ENCODE data around the gene ANKRD39. TPM values are rescaled to one million over a fixed set of nuclear protein-coding genes. Genes with fewer than 3 reads are reported as not detected.

ANKRD39 gene
- total RNA-seq, 4 donors from 2014 or later, result 9.7 to 55.3 (median 12.7) TPM

DNA sequence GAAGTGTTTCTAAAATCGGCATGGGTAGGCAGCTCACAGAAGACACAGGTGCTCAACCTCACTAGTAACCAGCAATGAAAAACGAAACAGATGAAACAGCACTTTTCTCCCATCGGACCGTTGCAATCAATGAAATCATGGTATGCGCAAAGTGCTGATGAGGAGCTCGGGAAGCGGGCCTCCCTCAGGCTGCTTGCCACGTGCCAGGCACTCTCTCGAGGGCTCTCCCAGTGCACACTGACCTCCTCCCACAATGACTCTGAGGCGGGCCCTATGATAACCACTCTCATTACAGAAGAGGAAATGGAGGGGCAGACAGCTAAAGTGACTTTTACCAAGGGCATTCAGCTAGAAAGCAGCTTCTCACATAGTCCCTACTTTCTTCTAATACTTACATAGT is 10.2 kb downstream of the ANKRD39 start:
- intact Hi-C loops (cut with DNase I; ENCODE audit: low total_unique reads), result no loop called here
- H3K36me3 ChIP-seq, result peaks cover 0 to 35% (median 14%) of the 10 kb centered on the region in 4 donors

DNA sequence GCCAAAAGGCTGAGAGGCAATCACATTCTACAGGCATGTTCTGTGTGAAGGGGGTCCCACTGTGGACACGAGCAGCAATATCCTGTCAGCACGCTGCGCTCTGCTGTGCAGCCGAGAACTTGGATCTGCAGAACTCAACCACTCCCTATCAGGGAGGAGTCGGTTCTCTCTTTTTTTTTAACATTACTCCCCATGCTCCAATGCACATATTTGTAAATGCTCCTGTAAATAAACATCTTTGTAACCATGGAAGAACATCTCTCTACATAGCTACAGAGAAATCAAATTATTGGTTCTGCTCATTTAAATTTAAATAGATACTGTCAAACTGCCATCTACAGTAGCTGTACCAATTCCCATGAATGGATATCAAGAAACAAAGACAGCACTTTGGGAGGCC is 11.0 kb downstream of the ANKRD39 start:
- WGBS, 2 donors (ENCODE audit: low coverage in 1 of 2), result 93 to 100% methylated on average over 1 to 5 of the region's 5 CpGs
- H3K27ac ChIP-seq, result no peak overlapping the region
- H3K9me3 ChIP-seq, result no peaks in the 10 kb centered on the region
- intact Hi-C loops (cut with DNase I; ENCODE audit: low total_unique reads), result no loop called here
- H3K4me3 ChIP-seq, result no peak overlapping the region
- in situ Hi-C loops (cut with MboI; ENCODE audit: low pct_ligation_motif_present in 1 of 4, low pct_unique_long_range_greater_than_20kb in 1 of 4, low sequenced_read_pairs in 3 of 4), result loop anchor here in 1 of 4 donors (25.0 kb wide), 1 partner anchor 240 kb away; the partner anchor contains the start of gene FAHD2B
- H3K36me3 ChIP-seq, result peaks cover 0 to 32% (median 13%) of the 10 kb centered on the region in 4 donors
- no peak for DNase-seq
- TF ChIP-seq EP300 (IDR thresholded peaks at IDR 0.05; ENCODE audit: low read depth), result no peak
- no peak for TF ChIP-seq POLR2AphosphoS5 (IDR thresholded peaks at IDR 0.05)
- TF ChIP-seq, protein P1, sequence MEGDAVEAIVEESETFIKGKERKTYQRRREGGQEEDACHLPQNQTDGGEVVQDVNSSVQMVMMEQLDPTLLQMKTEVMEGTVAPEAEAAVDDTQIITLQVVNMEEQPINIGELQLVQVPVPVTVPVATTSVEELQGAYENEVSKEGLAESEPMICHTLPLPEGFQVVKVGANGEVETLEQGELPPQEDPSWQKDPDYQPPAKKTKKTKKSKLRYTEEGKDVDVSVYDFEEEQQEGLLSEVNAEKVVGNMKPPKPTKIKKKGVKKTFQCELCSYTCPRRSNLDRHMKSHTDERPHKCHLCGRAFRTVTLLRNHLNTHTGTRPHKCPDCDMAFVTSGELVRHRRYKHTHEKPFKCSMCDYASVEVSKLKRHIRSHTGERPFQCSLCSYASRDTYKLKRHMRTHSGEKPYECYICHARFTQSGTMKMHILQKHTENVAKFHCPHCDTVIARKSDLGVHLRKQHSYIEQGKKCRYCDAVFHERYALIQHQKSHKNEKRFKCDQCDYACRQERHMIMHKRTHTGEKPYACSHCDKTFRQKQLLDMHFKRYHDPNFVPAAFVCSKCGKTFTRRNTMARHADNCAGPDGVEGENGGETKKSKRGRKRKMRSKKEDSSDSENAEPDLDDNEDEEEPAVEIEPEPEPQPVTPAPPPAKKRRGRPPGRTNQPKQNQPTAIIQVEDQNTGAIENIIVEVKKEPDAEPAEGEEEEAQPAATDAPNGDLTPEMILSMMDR (IDR thresholded peaks at IDR 0.05), result no peak
- TF ChIP-seq POLR2A (IDR thresholded peaks at IDR 0.05), result no peak
- H3K27me3 ChIP-seq, result no peaks in the 10 kb centered on the region
- H3K4me1 ChIP-seq, result no peaks in the 10 kb centered on the region

More for the DNA sequence above, 10.2 kb downstream of the ANKRD39 start:
- Histone ChIP-seq H3K4me1 (no peaks in the 10 kb centered on the region), H3K9me3 (no peaks in the 10 kb centered on the region), H3K27me3 (no peaks in the 10 kb centered on the region), H3K4me3 (no peak overlapping the region), H3K27ac (no peak overlapping the region)
- TF ChIP-seq EP300 (IDR thresholded peaks at IDR 0.05; ENCODE audit: low read depth), result no peak
- no peak for TF ChIP-seq POLR2AphosphoS5 (IDR thresholded peaks at IDR 0.05)
- TF ChIP-seq, protein P1 (IDR thresholded peaks at IDR 0.05), result no peak
- TF ChIP-seq POLR2A (IDR thresholded peaks at IDR 0.05), result no peak
- 80 to 92% methylated on average over 6 to 10 of the region's 10 CpGs for WGBS, 2 donors (ENCODE audit: low coverage in 1 of 2)
- in situ Hi-C loops (cut with MboI; ENCODE audit: low pct_ligation_motif_present in 1 of 4, low pct_unique_long_range_greater_than_20kb in 1 of 4, low sequenced_read_pairs in 3 of 4), result loop anchor here in 1 of 4 donors (25.0 kb wide), 1 partner anchor 240 kb away; the partner anchor contains the start of gene FAHD2B
- DNase-seq, result no peak

DNA sequence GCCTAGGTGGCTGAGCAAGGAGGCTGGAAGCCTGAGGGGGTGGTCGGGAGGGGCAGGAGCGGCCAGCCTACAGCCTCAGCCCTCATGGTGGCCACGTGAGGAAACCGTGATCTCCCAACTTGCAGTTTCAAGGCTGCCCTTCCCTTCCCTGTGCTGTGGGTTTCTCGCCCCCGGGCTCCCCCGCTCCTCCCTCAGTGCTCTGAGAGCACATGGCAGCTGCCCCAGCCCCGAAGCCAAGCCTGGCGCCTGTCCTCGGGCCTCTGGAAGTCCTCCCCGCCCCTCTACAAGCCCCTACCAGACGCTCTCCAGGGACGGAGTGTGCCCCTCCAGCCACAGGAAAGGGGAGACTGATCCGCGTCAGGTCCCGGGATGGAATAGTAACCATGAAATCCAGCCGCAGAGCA is 13.4 kb downstream of the ANKRD39 start:
- in situ Hi-C loops (cut with MboI; ENCODE audit: low pct_ligation_motif_present in 1 of 4, low pct_unique_long_range_greater_than_20kb in 1 of 4, low sequenced_read_pairs in 3 of 4), result loop anchor here in 1 of 4 donors (25.0 kb wide), 1 partner anchor 243 kb away; the partner anchor contains the start of gene FAHD2B
- WGBS, 2 donors (ENCODE audit: low coverage in 1 of 2), result 91% methylated on average over 17 of the region's 17 CpGs; no CpG with 5 or more reads in 1 of the 2 donors
- TF ChIP-seq, protein P1 (IDR thresholded peaks at IDR 0.05), result no peak
- no peak for TF ChIP-seq EP300 (IDR thresholded peaks at IDR 0.05; ENCODE audit: low read depth)
- TF ChIP-seq POLR2A (IDR thresholded peaks at IDR 0.05), result no peak
- TF ChIP-seq POLR2AphosphoS5 (IDR thresholded peaks at IDR 0.05), result no peak

DNA sequence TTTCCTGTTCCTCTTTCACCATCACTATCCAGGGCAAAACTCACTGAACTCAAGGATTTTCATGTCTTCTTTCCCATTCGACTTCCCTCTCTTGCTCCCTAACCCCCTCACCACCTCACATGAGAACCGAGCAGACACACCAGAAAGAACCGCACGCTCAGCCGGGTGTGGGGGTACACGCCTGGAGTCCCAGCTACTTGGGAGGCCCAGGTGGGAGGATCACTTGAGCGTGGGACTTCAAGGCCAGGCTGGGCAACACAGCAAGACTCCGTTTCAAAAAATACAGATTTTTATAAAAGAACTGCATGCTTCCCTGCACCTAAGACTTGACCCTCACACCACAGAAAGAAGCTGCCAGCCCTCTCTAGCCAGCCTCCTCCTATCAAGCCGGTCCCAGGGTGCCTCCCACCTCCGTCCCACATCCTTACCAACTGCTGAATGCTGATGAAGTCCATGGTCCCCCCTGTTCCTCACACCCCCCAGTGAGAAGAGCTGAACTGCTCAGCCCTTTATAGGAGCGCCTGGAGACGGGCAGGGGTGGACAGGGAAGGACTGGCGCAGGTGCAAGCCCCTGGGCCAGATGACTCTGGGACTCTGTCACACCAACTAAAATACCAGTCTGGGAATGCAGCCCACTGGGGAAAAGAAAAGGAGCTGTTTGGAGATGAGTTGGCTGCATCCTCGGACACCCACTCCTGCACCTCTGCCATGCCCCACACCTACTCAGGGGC is 14.1 kb downstream of the ANKRD39 start, which contains the start of gene ANKRD23:
Gene ANKRD23, minus strand, starts transcription at position 484 of the 731 bp plus-strand sequence. Its CDS starts 29 bp downstream, at position 455.
- in situ Hi-C loops (cut with MboI; ENCODE audit: low pct_ligation_motif_present in 1 of 4, low pct_unique_long_range_greater_than_20kb in 1 of 4, low sequenced_read_pairs in 3 of 4), result loop anchor here in 1 of 4 donors (25.0 kb wide), 1 partner anchor 244 kb away; the partner anchor contains the start of gene FAHD2B
- no peak for DNase-seq
- 83 to 93% methylated on average over 2 to 14 of the region's 14 CpGs for WGBS, 2 donors (ENCODE audit: low coverage in 1 of 2)

More for the DNA sequence above, 13.4 kb downstream of the ANKRD39 start:
- Histone ChIP-seq H3K4me3 (no peak overlapping the region), H3K27ac (no peak overlapping the region), H3K27me3 (no peaks in the 10 kb centered on the region), H3K36me3 (peaks cover 0 to 11% (median 5%) of the 10 kb centered on the region in 4 donors), H3K4me1 (peaks cover 0 to 5% (median 5%) of the 10 kb centered on the region in 4 donors), H3K9me3 (no peaks in the 10 kb centered on the region)
- intact Hi-C loops (cut with DNase I; ENCODE audit: low total_unique reads), result no loop called here
- no peak for DNase-seq

More for the DNA sequence above, 14.1 kb downstream of the ANKRD39 start, which contains the start of gene ANKRD23:
- no peak within 1 kb of the TSS for H3K27ac ChIP-seq
- TF ChIP-seq EP300 (IDR thresholded peaks at IDR 0.05; ENCODE audit: low read depth) (no peak), POLR2A (IDR thresholded peaks at IDR 0.05) (no peak), POLR2AphosphoS5 (IDR thresholded peaks at IDR 0.05) (no peak)
- TF ChIP-seq, protein P1 (IDR thresholded peaks at IDR 0.05), result no peak
- H3K27me3 ChIP-seq, result no peaks in the 10 kb centered on the region
- intact Hi-C loops (cut with DNase I; ENCODE audit: low total_unique reads), result no loop called here
- peaks cover 0 to 5% (median 2%) of the 10 kb centered on the region in 4 donors for H3K36me3 ChIP-seq
- H3K4me3 ChIP-seq, result no peak within 1 kb of the TSS
- H3K4me1 ChIP-seq, result peaks cover 4 to 12% (median 10%) of the 10 kb centered on the region in 4 donors
- H3K9me3 ChIP-seq, result no peaks in the 10 kb centered on the region

Data from transverse colon (tissue), 4 donors.